DND-41 (cell line): ENCODE measurements around the gene POU4F1.

Source experiments
- ATAC-seq: fragments of 200-7000 bp; cut with Tn5 transposase; 3 replicates; pipeline ENCODE4 v1.9.1; 2021; ENCODE audit warnings: low read depth; ENCODE audit not compliant: insufficient read depth
- DNase-seq: peaks from one replicate; pipeline ENCODE4 v3.0.0-alpha.2; 2020
- H2AFZ ChIP-seq: 2 replicates; pipeline ENCODE4 v1.6.0; 2012; ENCODE audit warnings: low read depth, low read length
- H3K27ac ChIP-seq: 2 replicates; pipeline ENCODE4 v1.5.1; 2012; ENCODE audit warnings: low read length, inconsistent platforms
- H3K27me3 ChIP-seq: fragments of 200-600 bp; sonication (generic); 2 replicates; pipeline ENCODE4 v1.6.0; 2012; ENCODE audit warnings: low read length, mild to moderate bottlenecking, inconsistent platforms; ENCODE audit not compliant: insufficient read depth, poor library complexity
- H3K36me3 ChIP-seq: 2 replicates; pipeline ENCODE4 v1.5.1; 2012; ENCODE audit warnings: low read length, inconsistent platforms; ENCODE audit not compliant: insufficient read depth
- H3K4me1 ChIP-seq: 2 replicates; pipeline ENCODE4 v1.5.1; 2012; ENCODE audit warnings: mild to moderate bottlenecking, low read length; ENCODE audit not compliant: insufficient read depth
- H3K4me2 ChIP-seq: 2 replicates; pipeline ENCODE4 v1.6.0; 2012; ENCODE audit warnings: mild to moderate bottlenecking, moderate library complexity, low read length, inconsistent platforms; ENCODE audit not compliant: insufficient read depth
- H3K4me3 ChIP-seq, 2 experiments: fragments of 200-600 bp in 1 of 2; shearing (Covaris generic) in 1 of 2; 2 replicates each; pipeline ENCODE4 v1.5.1; 2012 to 2016; ENCODE audit warnings: inconsistent platforms in 2 of 2, low read length in 2 of 2, mild to moderate bottlenecking in 2 of 2, low read depth in 1 of 2, moderate library complexity in 1 of 2
- H3K79me2 ChIP-seq: 2 replicates; pipeline ENCODE4 v1.6.0; 2012; ENCODE audit warnings: low read length, inconsistent platforms; ENCODE audit not compliant: insufficient read depth
- H3K9ac ChIP-seq: 2 replicates; pipeline ENCODE4 v1.6.0; 2012; ENCODE audit warnings: low read depth, mild to moderate bottlenecking, inconsistent platforms, low read length, moderate library complexity
- H3K9me3 ChIP-seq: 2 replicates; pipeline ENCODE4 v1.5.1; 2012; ENCODE audit warnings: low read length, moderate library complexity, mild to moderate bottlenecking, inconsistent platforms; ENCODE audit not compliant: insufficient read depth, severe bottlenecking
- H4K20me1 ChIP-seq: 2 replicates; pipeline ENCODE4 v1.6.0; 2012; ENCODE audit warnings: low read length; ENCODE audit not compliant: insufficient read depth
- EZH2 ChIP-seq: IDR thresholded peaks from 3 replicates; pipeline ENCODE4 v1.6.1; 2012; ENCODE audit warnings: borderline replicate concordance, low read depth, mild to moderate bottlenecking, moderate library complexity, low read length, inconsistent platforms; ENCODE audit not compliant: severe bottlenecking
- TF ChIP-seq, protein P1 (sequence below): IDR thresholded peaks from 2 replicates; pipeline ENCODE4 v1.5.1; 2012; ENCODE audit warnings: borderline replicate concordance, low read length, moderate library complexity, mild to moderate bottlenecking; ENCODE audit not compliant: poor library complexity, severe bottlenecking; ENCODE audit errors: extremely low read depth

The POU4F1 gene

DNA sequence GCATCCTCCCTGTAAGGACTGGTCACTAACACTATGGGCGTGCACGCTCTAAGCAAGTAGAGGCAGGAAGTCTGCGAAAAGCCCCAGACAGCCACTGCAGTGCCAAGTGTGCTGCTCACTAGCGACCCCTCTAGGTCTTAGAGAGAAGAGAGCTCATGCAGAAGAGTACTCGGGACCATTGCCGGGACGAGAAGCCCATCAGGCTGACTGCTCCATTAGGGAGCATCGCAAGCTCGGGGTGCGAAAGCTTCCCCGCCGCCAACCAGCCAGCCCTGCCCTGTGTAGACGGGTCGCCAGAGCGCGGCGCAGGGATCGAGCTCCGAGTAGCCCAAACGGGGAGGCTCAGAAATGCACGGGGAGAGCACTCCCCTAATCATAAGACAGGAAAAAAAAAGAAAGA is 16.6 kb downstream of the POU4F1 start:
- Histone ChIP-seq H3K4me2 (no peak overlapping the region), H3K4me1 (no peaks in the 10 kb centered on the region), H4K20me1 (no peaks in the 10 kb centered on the region), H2AFZ (no peak overlapping the region), H3K27ac (no peak overlapping the region), H3K79me2 (no peaks in the 10 kb centered on the region), H3K9me3 (no peaks in the 10 kb centered on the region), H3K27me3 (peaks cover 9% of the 10 kb centered on the region), H3K9ac (no peak overlapping the region), H3K4me3 (no peak overlapping the region), H3K36me3 (no peaks in the 10 kb centered on the region)
- DNase-seq (no peak), ATAC-seq (no peak)
- TF ChIP-seq, protein P1, sequence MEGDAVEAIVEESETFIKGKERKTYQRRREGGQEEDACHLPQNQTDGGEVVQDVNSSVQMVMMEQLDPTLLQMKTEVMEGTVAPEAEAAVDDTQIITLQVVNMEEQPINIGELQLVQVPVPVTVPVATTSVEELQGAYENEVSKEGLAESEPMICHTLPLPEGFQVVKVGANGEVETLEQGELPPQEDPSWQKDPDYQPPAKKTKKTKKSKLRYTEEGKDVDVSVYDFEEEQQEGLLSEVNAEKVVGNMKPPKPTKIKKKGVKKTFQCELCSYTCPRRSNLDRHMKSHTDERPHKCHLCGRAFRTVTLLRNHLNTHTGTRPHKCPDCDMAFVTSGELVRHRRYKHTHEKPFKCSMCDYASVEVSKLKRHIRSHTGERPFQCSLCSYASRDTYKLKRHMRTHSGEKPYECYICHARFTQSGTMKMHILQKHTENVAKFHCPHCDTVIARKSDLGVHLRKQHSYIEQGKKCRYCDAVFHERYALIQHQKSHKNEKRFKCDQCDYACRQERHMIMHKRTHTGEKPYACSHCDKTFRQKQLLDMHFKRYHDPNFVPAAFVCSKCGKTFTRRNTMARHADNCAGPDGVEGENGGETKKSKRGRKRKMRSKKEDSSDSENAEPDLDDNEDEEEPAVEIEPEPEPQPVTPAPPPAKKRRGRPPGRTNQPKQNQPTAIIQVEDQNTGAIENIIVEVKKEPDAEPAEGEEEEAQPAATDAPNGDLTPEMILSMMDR = peak; percentile 34
- no peak for TF ChIP-seq EZH2

DNA sequence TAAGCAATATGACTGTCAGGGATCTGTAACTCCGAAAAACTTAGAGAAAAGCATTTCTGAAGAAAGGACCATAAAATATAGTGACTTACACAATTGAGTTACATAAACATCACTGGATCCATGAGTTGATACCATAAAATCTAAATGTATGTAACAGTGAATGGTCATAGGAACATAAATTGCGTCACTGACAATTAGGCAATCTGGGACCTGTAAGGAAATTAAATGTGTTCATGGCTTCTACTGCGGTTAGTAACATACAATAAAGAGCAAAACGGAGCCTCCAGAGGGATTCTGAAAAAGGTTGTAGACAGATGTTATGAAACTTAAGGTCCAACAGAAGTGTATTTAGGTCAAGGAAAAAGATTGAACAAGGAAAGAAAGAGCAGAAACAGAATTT is 27.1 kb downstream of the POU4F1 start:
- Histone ChIP-seq H4K20me1 (no peaks in the 10 kb centered on the region), H3K4me2 (no peak overlapping the region), H3K4me3 (no peak overlapping the region), H3K79me2 (no peaks in the 10 kb centered on the region), H3K27me3 (peaks cover 10% of the 10 kb centered on the region), H3K36me3 (no peaks in the 10 kb centered on the region), H3K9ac (no peak overlapping the region), H3K9me3 (no peaks in the 10 kb centered on the region), H3K4me1 (no peaks in the 10 kb centered on the region), H2AFZ (no peak overlapping the region), H3K27ac (no peak overlapping the region)
- ATAC-seq (no peak), DNase-seq (no peak)
- TF ChIP-seq EZH2 = no peak
- TF ChIP-seq, protein P1 = no peak

- no peak for DNase-seq
Observed at GRCh38 chr13:78572459-78572858, 30.9 kb downstream of the POU4F1 start.

More at GRCh38 chr13:78572459-78572858, 30.9 kb downstream of the POU4F1 start:
- Histone ChIP-seq H3K36me3 (no peaks in the 10 kb centered on the region), H4K20me1 (no peaks in the 10 kb centered on the region), H3K27me3 (peaks cover 6% of the 10 kb centered on the region), H3K9ac (no peak overlapping the region), H3K27ac (no peak overlapping the region), H2AFZ (no peak overlapping the region), H3K4me2 (no peak overlapping the region), H3K4me3 (no peak overlapping the region), H3K79me2 (no peaks in the 10 kb centered on the region), H3K9me3 (no peaks in the 10 kb centered on the region), H3K4me1 (no peaks in the 10 kb centered on the region)
- TF ChIP-seq, protein P1 = no peak
- TF ChIP-seq EZH2 = no peak
- no peak for ATAC-seq
